ENCODE measurements around the gene HIPK2.

HIPK2 gene

GRCh38 chr7:139595806-139596205, 182.0 kb downstream of the HIPK2 start:
- no peak for DNase-seq (ENCODE audit: low read depth in 2 of 3, low spot score in 1 of 3)

GRCh38 chr7:139594911-139595476, 182.8 kb downstream of the HIPK2 start:
- DNase-seq (ENCODE audit: low read depth in 2 of 3, low spot score in 1 of 3): no peak

GRCh38 chr7:139594090-139594489, 183.7 kb downstream of the HIPK2 start:
- DNase-seq (ENCODE audit: low read depth in 2 of 3, low spot score in 1 of 3): no peak

- DNase-seq (ENCODE audit: low read depth in 2 of 3, low spot score in 1 of 3): no peak
Measured at GRCh38 chr7:139592801-139593461, 184.9 kb downstream of the HIPK2 start.

GRCh38 chr7:139591550-139592195, 186.1 kb downstream of the HIPK2 start:
- DNase-seq (ENCODE audit: low read depth in 2 of 3, low spot score in 1 of 3): no peak

GRCh38 chr7:139589474-139589873, 188.3 kb downstream of the HIPK2 start:
- no peak for DNase-seq (ENCODE audit: low read depth in 2 of 3, low spot score in 1 of 3)

GRCh38 chr7:139588632-139589031, 189.2 kb downstream of the HIPK2 start:
- DNase-seq (ENCODE audit: low read depth in 2 of 3, low spot score in 1 of 3): no peak

- DNase-seq (ENCODE audit: low read depth in 2 of 3, low spot score in 1 of 3): no peak
Measured at GRCh38 chr7:139587535-139587934, 190.3 kb downstream of the HIPK2 start.

- DNase-seq (ENCODE audit: low read depth in 2 of 3, low spot score in 1 of 3): no peak
Measured at GRCh38 chr7:139586286-139586685, 191.5 kb downstream of the HIPK2 start.

GRCh38 chr7:139585042-139585441, 192.8 kb downstream of the HIPK2 start:
- DNase-seq (ENCODE audit: low read depth in 2 of 3, low spot score in 1 of 3): no peak

GRCh38 chr7:139583826-139584553, 193.8 kb downstream of the HIPK2 start:
- DNase-seq (ENCODE audit: low read depth in 2 of 3, low spot score in 1 of 3): no peak

GRCh38 chr7:139582671-139583155, 195.1 kb downstream of the HIPK2 start:
- no peak for DNase-seq (ENCODE audit: low read depth in 2 of 3, low spot score in 1 of 3)

- DNase-seq (ENCODE audit: low read depth in 2 of 3, low spot score in 1 of 3): no peak
Measured at GRCh38 chr7:139582130-139582650, 195.6 kb downstream of the HIPK2 start.

GRCh38 chr7:139580435-139580834, 197.4 kb downstream of the HIPK2 start:
- DNase-seq (ENCODE audit: low read depth in 2 of 3, low spot score in 1 of 3): no peak

- DNase-seq (ENCODE audit: low read depth in 2 of 3, low spot score in 1 of 3): no peak
Measured at GRCh38 chr7:139576179-139576973, 201.4 kb downstream of the HIPK2 start.

- no peak for DNase-seq (ENCODE audit: low read depth in 2 of 3, low spot score in 1 of 3)
Measured at GRCh38 chr7:139575338-139575680, 202.5 kb downstream of the HIPK2 start.

GRCh38 chr7:139574618-139575337, 203.0 kb downstream of the HIPK2 start:
- DNase-seq (ENCODE audit: low read depth in 2 of 3, low spot score in 1 of 3): no peak

- DNase-seq (ENCODE audit: low read depth in 2 of 3, low spot score in 1 of 3): no peak
Measured at GRCh38 chr7:139573871-139574270, 203.9 kb downstream of the HIPK2 start.

- DNase-seq (ENCODE audit: low read depth in 2 of 3, low spot score in 1 of 3): no peak
Measured at GRCh38 chr7:139572704-139573385, 205.0 kb downstream of the HIPK2 start.

- no peak for DNase-seq (ENCODE audit: low read depth in 2 of 3, low spot score in 1 of 3)
Measured at GRCh38 chr7:139572071-139572470, 205.7 kb downstream of the HIPK2 start.

Data from stimulated activated CD4-positive, alpha-beta T cell treated with anti-CD3 and anti-CD28 coated beads, Interleukin-12 subunit alpha, Interleukin-12 subunit beta, amount 100 ng/mL, for 48 hours (primary cell).